GM18867 (cell line): ENCODE measurements around the gene ATP8B1.

Experiments
- ATAC-seq: cut with Tn5 transposase; IDR thresholded peaks from one replicate; pipeline ENCODE4 v1.9.1; 2021; ENCODE audit warnings: mild to moderate bottlenecking, moderate library complexity; ENCODE audit not compliant: unreplicated experiment

Gene ATP8B1

GRCh38 chr18:57819671-57820460, 16.8 kb upstream of the ATP8B1 start:
- ATAC-seq = peak; percentile 82

GRCh38 chr18:57819119-57819518, 16.0 kb upstream of the ATP8B1 start:
- ATAC-seq = no peak

GRCh38 chr18:57816208-57816954, 13.3 kb upstream of the ATP8B1 start:
- no peak for ATAC-seq

GRCh38 chr18:57814555-57814954, 11.4 kb upstream of the ATP8B1 start:
- no peak for ATAC-seq

GRCh38 chr18:57813245-57813644, 10.1 kb upstream of the ATP8B1 start:
- no peak for ATAC-seq

GRCh38 chr18:57812126-57812477, 9.0 kb upstream of the ATP8B1 start:
- no peak for ATAC-seq

- ATAC-seq = no peak
These were observed 8.5 kb upstream of the ATP8B1 start for GRCh38 chr18:57811477-57812125.

GRCh38 chr18:57809190-57809589, 6.1 kb upstream of the ATP8B1 start:
- ATAC-seq = no peak

- no peak for ATAC-seq
These were observed 4.4 kb upstream of the ATP8B1 start for GRCh38 chr18:57807336-57808117.

GRCh38 chr18:57806978-57807285, 3.8 kb upstream of the ATP8B1 start:
- ATAC-seq = no peak

- ATAC-seq = no peak
These were observed 3.3 kb upstream of the ATP8B1 start for GRCh38 chr18:57806201-57806977.

- no peak for ATAC-seq
These were observed 2.0 kb upstream of the ATP8B1 start for GRCh38 chr18:57805117-57805516.

- ATAC-seq = no peak
These were observed 1.4 kb upstream of the ATP8B1 start for GRCh38 chr18:57804557-57804956.

- ATAC-seq = peak; percentile 57
These were observed 657 bp downstream of the ATP8B1 start for GRCh38 chr18:57802213-57803102.

- ATAC-seq = no peak
These were observed 1.3 kb downstream of the ATP8B1 start for GRCh38 chr18:57801761-57802212.

- ATAC-seq = no peak
These were observed 1.8 kb downstream of the ATP8B1 start for GRCh38 chr18:57801325-57801724.

- no peak for ATAC-seq
These were observed 4.3 kb downstream of the ATP8B1 start for GRCh38 chr18:57798713-57799373.

- ATAC-seq = no peak
These were observed 5.9 kb downstream of the ATP8B1 start for GRCh38 chr18:57797209-57797651.
